Measurements from ENCODE around the gene DMRT1.

- TF ChIP-seq, protein P1, sequence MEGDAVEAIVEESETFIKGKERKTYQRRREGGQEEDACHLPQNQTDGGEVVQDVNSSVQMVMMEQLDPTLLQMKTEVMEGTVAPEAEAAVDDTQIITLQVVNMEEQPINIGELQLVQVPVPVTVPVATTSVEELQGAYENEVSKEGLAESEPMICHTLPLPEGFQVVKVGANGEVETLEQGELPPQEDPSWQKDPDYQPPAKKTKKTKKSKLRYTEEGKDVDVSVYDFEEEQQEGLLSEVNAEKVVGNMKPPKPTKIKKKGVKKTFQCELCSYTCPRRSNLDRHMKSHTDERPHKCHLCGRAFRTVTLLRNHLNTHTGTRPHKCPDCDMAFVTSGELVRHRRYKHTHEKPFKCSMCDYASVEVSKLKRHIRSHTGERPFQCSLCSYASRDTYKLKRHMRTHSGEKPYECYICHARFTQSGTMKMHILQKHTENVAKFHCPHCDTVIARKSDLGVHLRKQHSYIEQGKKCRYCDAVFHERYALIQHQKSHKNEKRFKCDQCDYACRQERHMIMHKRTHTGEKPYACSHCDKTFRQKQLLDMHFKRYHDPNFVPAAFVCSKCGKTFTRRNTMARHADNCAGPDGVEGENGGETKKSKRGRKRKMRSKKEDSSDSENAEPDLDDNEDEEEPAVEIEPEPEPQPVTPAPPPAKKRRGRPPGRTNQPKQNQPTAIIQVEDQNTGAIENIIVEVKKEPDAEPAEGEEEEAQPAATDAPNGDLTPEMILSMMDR (IDR thresholded peaks at IDR 0.05; ENCODE audit: low read depth, low read length), result no peak
- TF ChIP-seq, protein P2, sequence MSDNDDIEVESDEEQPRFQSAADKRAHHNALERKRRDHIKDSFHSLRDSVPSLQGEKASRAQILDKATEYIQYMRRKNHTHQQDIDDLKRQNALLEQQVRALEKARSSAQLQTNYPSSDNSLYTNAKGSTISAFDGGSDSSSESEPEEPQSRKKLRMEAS (IDR thresholded peaks at IDR 0.05; ENCODE audit: low read depth, low read length), result no peak
- TF ChIP-seq POLR2A (IDR thresholded peaks at IDR 0.05; ENCODE audit: extremely low read depth, insufficient read length), result no peak
Measured at GRCh38 chr9:962023-962422, 120.5 kb downstream of the DMRT1 start.
